Neural progenitor cell (in vitro differentiated cells): Measurements from ENCODE around the gene TCTN3.

ENCODE experiments used
- EZH2 ChIP-seq: fragments of 200-600 bp; sonication (generic); IDR thresholded peaks from 2 replicates; pipeline ENCODE4 v1.6.1; 2017; ENCODE audit warnings: antibody characterized with exemption, mild to moderate bottlenecking, moderate library complexity
- TF ChIP-seq, protein P1 (sequence below): fragments of 200-600 bp; sonication (generic); IDR thresholded peaks from 2 replicates; pipeline ENCODE4 v1.5.1; 2017; ENCODE audit warnings: antibody characterized with exemption, mild to moderate bottlenecking

DNA sequence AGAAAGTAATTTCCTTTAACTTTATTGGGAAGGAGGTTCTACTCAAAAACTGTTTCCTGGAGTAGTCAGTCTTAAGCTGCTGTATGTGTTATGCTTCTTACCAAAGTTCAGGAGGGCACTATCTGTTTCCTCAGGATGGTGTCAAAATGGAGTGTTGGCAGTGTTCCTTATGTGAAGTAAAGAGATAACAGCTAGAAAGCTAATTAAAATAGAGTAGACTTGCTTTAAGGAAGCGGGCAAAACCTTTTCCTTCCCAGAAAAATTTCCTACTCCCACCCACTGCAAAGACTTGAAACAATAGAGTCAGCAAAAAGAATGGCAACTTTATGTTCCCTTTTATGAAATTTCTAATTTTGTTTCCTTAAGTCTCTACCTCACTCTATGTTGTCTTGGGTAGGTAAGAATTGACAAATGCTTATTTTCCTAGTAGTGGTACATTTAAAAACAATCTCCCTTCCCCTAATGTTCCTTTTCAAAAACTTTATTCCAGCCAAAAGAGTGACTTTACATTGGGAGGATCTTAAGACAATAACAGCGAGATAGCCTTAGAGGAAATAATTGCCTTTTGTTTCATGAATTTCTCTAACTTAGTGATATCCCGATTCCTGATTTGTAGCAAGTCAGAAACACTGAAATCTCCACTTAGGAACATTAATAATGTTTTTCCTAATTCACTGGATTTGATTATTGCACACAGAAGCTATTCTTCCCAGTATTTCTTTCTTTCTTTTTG lies 35.8 kb upstream of the TCTN3 start:
- TF ChIP-seq, protein P1, sequence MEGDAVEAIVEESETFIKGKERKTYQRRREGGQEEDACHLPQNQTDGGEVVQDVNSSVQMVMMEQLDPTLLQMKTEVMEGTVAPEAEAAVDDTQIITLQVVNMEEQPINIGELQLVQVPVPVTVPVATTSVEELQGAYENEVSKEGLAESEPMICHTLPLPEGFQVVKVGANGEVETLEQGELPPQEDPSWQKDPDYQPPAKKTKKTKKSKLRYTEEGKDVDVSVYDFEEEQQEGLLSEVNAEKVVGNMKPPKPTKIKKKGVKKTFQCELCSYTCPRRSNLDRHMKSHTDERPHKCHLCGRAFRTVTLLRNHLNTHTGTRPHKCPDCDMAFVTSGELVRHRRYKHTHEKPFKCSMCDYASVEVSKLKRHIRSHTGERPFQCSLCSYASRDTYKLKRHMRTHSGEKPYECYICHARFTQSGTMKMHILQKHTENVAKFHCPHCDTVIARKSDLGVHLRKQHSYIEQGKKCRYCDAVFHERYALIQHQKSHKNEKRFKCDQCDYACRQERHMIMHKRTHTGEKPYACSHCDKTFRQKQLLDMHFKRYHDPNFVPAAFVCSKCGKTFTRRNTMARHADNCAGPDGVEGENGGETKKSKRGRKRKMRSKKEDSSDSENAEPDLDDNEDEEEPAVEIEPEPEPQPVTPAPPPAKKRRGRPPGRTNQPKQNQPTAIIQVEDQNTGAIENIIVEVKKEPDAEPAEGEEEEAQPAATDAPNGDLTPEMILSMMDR, result no peak
- TF ChIP-seq EZH2, result no peak
